T-cell (primary cell): ENCODE measurements around the gene MYPOP. TPM values are rescaled to one million over a fixed set of nuclear protein-coding genes. Genes with fewer than 3 reads are reported as not detected.

Source experiments
- ATAC-seq, 4 experiments: fragments of 200-7000 bp in 3 of 4; fragments of 150-1000 bp in 1 of 4; cut with Tn5 transposase; replicated peaks in 1 of 4; 1 replicate in 3 of 4; 2 replicates in 1 of 4; pipeline ENCODE4 v1.10.0; 2021; ENCODE audit warnings: moderate library complexity in 3 of 4, mild to moderate bottlenecking in 2 of 4, moderate number of reproducible peaks in 1 of 4
- CTCF ChIA-PET, 2 donors: fragments of 300-600 bp; sonication (Branson Sonifier 250); formaldehyde crosslinking; loops; one replicate each; lab custom pipeline; 2022; ENCODE audit warnings: antibody characterized with exemption in 2 of 2; lab: Charles Lee
- POLR2A ChIA-PET, 2 donors: fragments of 300-600 bp; sonication (Branson Sonifier 250); formaldehyde crosslinking; loops; one replicate each; lab custom pipeline; 2022; ENCODE audit warnings: antibody characterized with exemption in 2 of 2; lab: Charles Lee
- DNase-seq, 35 experiments: peaks; one replicate each; pipeline versions ENCODE4 v3.0.0 to v3.0.0-alpha.2; 2013 to 2023
- H3K27ac ChIP-seq: one replicate; pipeline ENCODE4 v1.5.1; 2013; ENCODE audit warnings: low read length
- H3K27me3 ChIP-seq, 2 experiments: replicated peaks in 1 of 2; 1 replicate in 1 of 2; 2 replicates in 1 of 2; pipeline versions ENCODE4 v1.6.1 to v1.7.0; 2013; ENCODE audit warnings: low read length in 1 of 2, mixed read lengths in 1 of 2; ENCODE audit not compliant: control insufficient read depth in 2 of 2, insufficient read depth in 2 of 2; ENCODE audit errors: extremely low read depth in 1 of 2
- H3K36me3 ChIP-seq, 2 donors: 1 replicate in 1 of 2; 2 replicates in 1 of 2; pipeline versions ENCODE4 v1.6.1 to v1.7.0; 2013; ENCODE audit warnings: low read length in 1 of 2; ENCODE audit not compliant: control insufficient read depth in 2 of 2, insufficient read depth in 1 of 2; ENCODE audit errors: extremely low read depth in 1 of 2
- H3K4me1 ChIP-seq, 2 experiments: 1 replicate in 1 of 2; 2 replicates in 1 of 2; pipeline versions ENCODE4 v1.6.1 to v1.7.0; 2013; ENCODE audit warnings: low read length in 2 of 2, mixed read lengths in 1 of 2; ENCODE audit not compliant: insufficient read depth in 2 of 2, control insufficient read depth in 1 of 2; ENCODE audit errors: extremely low read depth in 1 of 2
- H3K4me3 ChIP-seq, 2 donors: 1 replicate in 1 of 2; 2 replicates in 1 of 2; pipeline versions ENCODE4 v1.5.1 to v1.7.0; 2013; ENCODE audit warnings: mild to moderate bottlenecking in 2 of 2, low read length in 1 of 2, moderate library complexity in 1 of 2; ENCODE audit not compliant: control insufficient read depth in 1 of 2; ENCODE audit errors: extremely low read depth in 1 of 2
- H3K9me3 ChIP-seq: 2 replicates; pipeline ENCODE4 v1.7.0; 2013
- H3K27ac Mint-ChIP-seq, 2 donors: one replicate each; pipeline ENCODE4 v1.8.0; 2020 to 2021; ENCODE audit warnings: mild to moderate bottlenecking in 2 of 2, mixed read lengths in 2 of 2
- H3K27me3 Mint-ChIP-seq, 2 donors: one replicate each; pipeline ENCODE4 v1.8.0; 2021 to 2022; ENCODE audit warnings: mixed read lengths in 2 of 2
- H3K36me3 Mint-ChIP-seq: one replicate; pipeline ENCODE4 v1.8.0; 2021; ENCODE audit warnings: mixed read lengths
- H3K4me1 Mint-ChIP-seq, 3 donors: one replicate each; pipeline ENCODE4 v1.8.0; 2020 to 2022; ENCODE audit warnings: mixed read lengths in 3 of 3, mild to moderate bottlenecking in 1 of 3
- H3K4me3 Mint-ChIP-seq, 3 donors: one replicate each; pipeline ENCODE4 v1.8.0; 2020 to 2022; ENCODE audit warnings: mild to moderate bottlenecking in 3 of 3, mixed read lengths in 3 of 3, moderate library complexity in 3 of 3
- H3K9me3 Mint-ChIP-seq, 3 donors: one replicate each; pipeline ENCODE4 v1.8.0; 2020 to 2022; ENCODE audit warnings: mixed read lengths in 3 of 3
- WGBS: methylation state at CpG from one replicate; pipeline ENCODE4 v1.1.5; 2013; ENCODE audit warnings: missing lambda C conversion rate; ENCODE audit not compliant: insufficient coverage; 5-methylcytosine and 5-hydroxymethylcytosine counted together
- total RNA-seq, 35 experiments: library from RNA in 6 of 35; stranded (reverse) in 6 of 35; fragments of 120-200 nt in 1 of 35; gene quantifications; one replicate each; pipeline versions ENCODE4 v1.2.1 to v1.2.4 and lab custom pipeline; 2013 to 2026

The MYPOP gene
- total RNA-seq, 5 donors from 2014 or later (not counting 1 experiment from before 2014, with no cell fraction given), result 7.3 to 17.5 (median 16.9) TPM

DNA sequence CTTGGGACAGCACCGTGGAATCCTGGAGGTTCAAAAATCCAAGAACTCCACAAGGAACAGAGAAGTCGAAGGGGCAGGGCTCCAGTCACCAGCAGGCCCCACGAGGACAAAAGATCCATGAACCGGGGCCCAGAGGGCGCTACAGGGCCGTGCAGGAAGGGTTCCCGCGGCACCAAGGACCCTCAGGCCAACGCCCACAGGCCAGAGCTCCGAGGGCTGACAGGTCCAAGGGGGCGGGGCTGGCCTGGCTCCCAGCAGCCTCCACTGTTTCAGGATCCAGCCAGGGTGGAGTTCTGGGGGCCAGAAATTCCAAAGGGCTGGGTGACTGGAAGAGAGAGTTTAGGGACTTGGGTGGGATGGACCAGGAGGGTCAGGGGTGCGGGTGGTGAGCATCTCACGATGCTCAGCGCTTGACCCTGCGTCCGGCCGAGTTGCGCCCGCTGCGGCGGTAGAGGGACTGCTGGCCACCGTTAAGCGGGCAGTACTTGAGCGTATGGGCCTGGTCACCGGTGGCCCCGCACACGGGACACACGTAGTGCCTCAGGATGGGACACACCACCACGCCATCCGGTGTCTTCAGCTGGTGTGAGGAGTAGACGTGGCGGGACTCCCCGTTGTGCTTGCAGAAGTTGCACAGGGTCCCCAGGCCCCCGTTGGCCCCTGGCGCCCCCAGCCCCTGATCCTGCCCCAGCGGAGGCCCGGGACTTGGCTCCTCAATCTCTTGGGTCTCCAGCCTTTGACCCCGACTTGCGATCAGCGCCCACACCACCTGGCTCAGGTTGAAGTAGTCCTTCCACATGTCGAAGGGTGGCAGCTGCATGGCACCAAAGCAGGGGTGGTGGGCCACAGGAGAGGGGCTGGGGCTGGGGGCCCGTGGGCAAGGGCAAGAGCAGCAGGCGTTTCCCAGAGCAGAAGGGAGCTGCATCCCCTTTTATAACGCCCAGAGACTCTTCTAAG, 11.7 kb upstream of the MYPOP start, which contains the start of gene NANOS2:
Gene NANOS2, minus strand, starts transcription at position 905 of the 957 bp plus-strand sequence. Its CDS starts 85 bp downstream, at position 820.
- Histone ChIP-seq H3K36me3 (no peaks in the 10 kb centered on the region), H3K4me3 (no peak within 1 kb of the TSS), H3K9me3 (no peaks in the 10 kb centered on the region), H3K4me1 (no peaks in the 10 kb centered on the region), H3K27ac (no peak within 1 kb of the TSS), H3K27me3 (peaks cover 5 to 62% of the 10 kb centered on the region in 2 experiments)
- ChIA-PET POLR2A (no interaction called here), CTCF (no interaction called here)
- Mint-ChIP-seq H3K9me3 (no peaks in the 10 kb centered on the region), H3K27me3 (peaks cover 35 to 37% of the 10 kb centered on the region in 2 donors), H3K4me3 (no peak within 1 kb of the TSS), H3K27ac (peak within 1 kb of the TSS in 1 of 2 donors; percentile 34), H3K36me3 (no peaks in the 10 kb centered on the region), H3K4me1 (no peaks in the 10 kb centered on the region)
- WGBS, result 63% methylated on average over 38 of the region's 44 CpGs
- DNase-seq, result no peak
- ATAC-seq, result no peak

DNA sequence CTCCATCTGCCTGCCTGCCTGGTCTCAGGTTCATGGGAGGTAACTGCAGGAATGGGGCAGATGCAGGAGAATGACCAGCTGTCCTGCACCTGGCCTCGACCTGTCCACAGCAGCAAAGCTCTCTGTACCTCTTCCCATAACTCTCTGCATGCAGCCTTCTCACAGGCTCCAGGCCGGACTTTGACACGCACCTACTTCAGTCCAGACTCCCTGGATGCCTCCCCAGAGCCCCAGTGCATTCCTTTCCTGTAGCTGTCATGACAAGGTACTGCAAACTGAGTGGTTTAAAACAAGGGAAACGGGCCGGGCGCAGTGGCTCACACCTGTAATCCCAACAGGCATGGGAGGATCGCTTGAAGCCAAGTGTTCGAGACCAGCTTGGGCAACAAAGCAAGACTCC, 8.9 kb upstream of the MYPOP start:
- no peaks in the 10 kb centered on the region for H3K9me3 Mint-ChIP-seq
- ChIA-PET POLR2A (no interaction called here), CTCF (no interaction called here)
- no peaks in the 10 kb centered on the region for H3K36me3 Mint-ChIP-seq
- Histone ChIP-seq H3K4me1 (no peaks in the 10 kb centered on the region), H3K36me3 (no peaks in the 10 kb centered on the region), H3K27ac (no peak overlapping the region), H3K4me3 (no peak overlapping the region), H3K9me3 (no peaks in the 10 kb centered on the region), H3K27me3 (peaks cover 5 to 53% of the 10 kb centered on the region in 2 experiments)
- ATAC-seq (no peak), DNase-seq (no peak)
- no peak overlapping the region for H3K27ac Mint-ChIP-seq
- WGBS, result 55% methylated on average over 3 of the region's 8 CpGs
- no peaks in the 10 kb centered on the region for H3K4me1 Mint-ChIP-seq
- H3K4me3 Mint-ChIP-seq, result no peak overlapping the region
- peaks cover 29 to 41% of the 10 kb centered on the region in 2 donors for H3K27me3 Mint-ChIP-seq

DNA sequence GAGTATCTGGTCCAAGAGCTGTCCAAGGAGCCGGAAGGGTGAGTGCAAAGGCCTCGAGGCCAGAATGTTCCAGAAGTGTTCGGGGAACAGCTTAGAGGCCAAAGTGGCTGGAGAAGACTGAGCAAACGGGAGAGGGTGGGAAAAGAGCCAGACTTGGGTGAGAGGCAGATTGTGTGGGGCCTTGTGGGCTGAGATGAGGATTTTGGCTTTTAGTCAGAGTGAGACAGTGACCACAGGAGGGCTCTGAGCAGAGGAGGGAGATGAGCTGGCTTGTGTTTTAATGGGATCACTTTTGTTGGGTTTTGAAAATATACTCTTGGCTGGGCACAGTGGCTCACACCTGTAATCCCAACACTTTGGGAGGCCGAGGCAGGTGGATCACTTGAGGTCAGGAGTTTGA, 6.5 kb upstream of the MYPOP start:
- ChIA-PET CTCF (no interaction called here), POLR2A (no interaction called here)
- DNase-seq, result no peak
- H3K4me1 ChIP-seq, result no peaks in the 10 kb centered on the region
- H3K27ac ChIP-seq, result no peak overlapping the region
- peaks cover 0 to 3% (median 0%) of the 10 kb centered on the region in 3 donors for H3K4me1 Mint-ChIP-seq
- no peaks in the 10 kb centered on the region for H3K36me3 Mint-ChIP-seq
- no peak overlapping the region for H3K4me3 Mint-ChIP-seq
- H3K4me3 ChIP-seq, result no peak overlapping the region
- peaks cover 25 to 38% of the 10 kb centered on the region in 2 donors for H3K27me3 Mint-ChIP-seq
- H3K9me3 ChIP-seq, result no peaks in the 10 kb centered on the region
- WGBS, result 72% methylated on average over 3 of the region's 5 CpGs
- no peak for ATAC-seq
- no peak overlapping the region for H3K27ac Mint-ChIP-seq
- no peaks in the 10 kb centered on the region for H3K9me3 Mint-ChIP-seq
- H3K36me3 ChIP-seq, result no peaks in the 10 kb centered on the region
- H3K27me3 ChIP-seq, result peaks cover 0 to 38% of the 10 kb centered on the region in 2 experiments

DNA sequence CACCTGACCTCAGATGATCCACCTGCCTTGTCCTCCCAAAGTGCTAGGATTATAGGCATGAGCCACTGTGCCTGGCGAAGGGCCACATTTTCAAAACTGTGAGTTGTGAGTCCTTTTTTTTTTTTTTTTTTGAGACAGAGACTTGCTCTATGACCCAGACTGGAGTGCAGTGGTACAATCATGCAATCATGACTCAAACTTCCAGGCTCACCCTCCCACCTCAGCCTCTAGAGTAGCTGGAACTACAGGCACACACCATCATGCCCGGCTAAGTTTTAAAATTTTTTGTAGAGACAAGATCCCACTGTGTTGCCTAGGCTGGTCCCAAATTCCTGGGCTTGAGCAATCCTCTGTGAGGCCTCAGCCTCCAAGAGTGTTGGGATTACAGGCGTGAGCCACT, 3.8 kb upstream of the MYPOP start:
- ATAC-seq (no peak), DNase-seq (no peak)
- Histone ChIP-seq H3K27me3 (peaks cover 0 to 13% of the 10 kb centered on the region in 2 experiments), H3K36me3 (no peaks in the 10 kb centered on the region), H3K9me3 (no peaks in the 10 kb centered on the region), H3K4me3 (no peak overlapping the region), H3K4me1 (peaks cover 4 to 19% of the 10 kb centered on the region in 2 experiments), H3K27ac (no peak overlapping the region)
- no peaks in the 10 kb centered on the region for H3K9me3 Mint-ChIP-seq
- 80% methylated on average over 2 of the region's 3 CpGs for WGBS
- peaks cover 7 to 22% of the 10 kb centered on the region in 2 donors for H3K27me3 Mint-ChIP-seq
- no peaks in the 10 kb centered on the region for H3K36me3 Mint-ChIP-seq
- ChIA-PET POLR2A (no interaction called here), CTCF (interaction anchor here in 1 of 2 donors (0.6 kb wide), 1 partner anchor 197 kb away, joined by 11 read pairs; no protein-coding TSS in a partner anchor)
- peaks cover 4 to 12% (median 7%) of the 10 kb centered on the region in 3 donors for H3K4me1 Mint-ChIP-seq
- no peak overlapping the region for H3K4me3 Mint-ChIP-seq
- no peak overlapping the region for H3K27ac Mint-ChIP-seq

DNA sequence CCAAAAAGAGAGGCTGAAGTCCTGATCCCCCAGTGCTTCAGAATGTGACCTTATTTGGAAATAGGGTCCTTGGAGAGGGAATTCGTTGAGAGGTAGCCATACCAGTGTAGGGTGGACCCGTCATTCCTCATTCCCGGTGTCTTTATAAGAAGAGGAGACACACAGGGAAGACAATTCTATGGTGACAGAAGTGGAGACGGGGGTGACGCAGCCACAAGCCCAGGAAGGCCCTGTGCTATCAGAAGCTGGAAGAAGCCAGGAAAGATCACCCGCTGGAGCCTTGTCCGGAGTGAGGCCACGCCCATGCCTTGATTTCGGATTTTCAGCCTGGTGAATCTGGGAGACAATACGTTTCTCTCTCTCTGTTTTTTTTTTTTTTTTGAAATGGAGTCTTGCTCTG, 2.6 kb upstream of the MYPOP start:
- peaks cover 0 to 5% of the 10 kb centered on the region in 2 donors for H3K36me3 ChIP-seq
- no peaks in the 10 kb centered on the region for H3K9me3 ChIP-seq
- DNase-seq, result no peak
- H3K4me3 ChIP-seq, result no peak overlapping the region
- 86% methylated on average over 9 of the region's 10 CpGs for WGBS
- peaks cover 0 to 10% of the 10 kb centered on the region in 2 experiments for H3K27me3 ChIP-seq
- Mint-ChIP-seq H3K4me3 (no peak overlapping the region), H3K4me1 (peaks cover 14 to 23% (median 17%) of the 10 kb centered on the region in 3 donors), H3K9me3 (no peaks in the 10 kb centered on the region), H3K27ac (no peak overlapping the region), H3K27me3 (peaks cover 3 to 14% of the 10 kb centered on the region in 2 donors), H3K36me3 (peaks cover 8% of the 10 kb centered on the region)
- no peak for ATAC-seq
- POLR2A ChIA-PET, result no interaction called here
- H3K27ac ChIP-seq, result no peak overlapping the region
- CTCF ChIA-PET, result no interaction called here
- H3K4me1 ChIP-seq, result peaks cover 4 to 30% of the 10 kb centered on the region in 2 experiments
